Measurements from ENCODE around the gene ARF5.
"Not testable (repeated sequence)": the region's sequence is repeated elsewhere in the genome, so short reads cannot be mapped to it uniquely, and the experiment has no call there.

Gene ARF5

DNA sequence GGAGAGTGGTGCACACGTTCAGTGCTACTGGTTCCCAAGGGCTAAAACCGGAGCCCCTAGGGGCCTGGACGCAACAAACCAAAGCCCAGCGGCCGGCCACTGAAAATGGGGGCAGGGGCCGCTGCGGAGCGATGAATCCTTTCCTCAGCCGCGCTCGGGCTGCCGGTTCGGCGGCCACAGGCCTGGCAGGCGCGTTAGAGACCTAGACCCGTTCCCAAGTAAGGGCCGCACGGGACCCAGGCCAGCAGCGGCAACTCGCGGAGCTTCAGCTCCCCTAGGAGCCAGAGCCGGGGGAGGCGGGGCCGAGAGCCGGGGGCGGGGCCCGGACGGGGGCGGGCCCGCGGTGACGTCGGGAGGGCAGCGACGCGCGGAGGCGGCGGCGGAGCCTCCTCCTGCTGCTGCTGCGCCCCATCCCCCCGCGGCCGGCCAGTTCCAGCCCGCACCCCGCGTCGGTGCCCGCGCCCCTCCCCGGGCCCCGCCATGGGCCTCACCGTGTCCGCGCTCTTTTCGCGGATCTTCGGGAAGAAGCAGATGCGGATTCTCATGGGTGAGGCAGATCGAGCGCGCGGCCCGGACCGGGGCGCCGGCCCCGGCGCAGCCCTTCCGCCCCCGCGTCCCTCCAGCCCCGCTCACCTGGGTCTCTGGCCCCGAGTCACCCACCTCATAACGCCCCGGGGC lies at the start of gene ARF5:
Gene ARF5, plus strand, starts transcription at position 393 of the 678 bp plus-strand sequence. Its CDS starts 88 bp downstream, at position 481.
- DNase-seq (ENCODE audit: extremely low spot score, insufficient read length, low read depth), result peak; percentile 90
- peak; percentile 21 for FAIRE-seq

DNA sequence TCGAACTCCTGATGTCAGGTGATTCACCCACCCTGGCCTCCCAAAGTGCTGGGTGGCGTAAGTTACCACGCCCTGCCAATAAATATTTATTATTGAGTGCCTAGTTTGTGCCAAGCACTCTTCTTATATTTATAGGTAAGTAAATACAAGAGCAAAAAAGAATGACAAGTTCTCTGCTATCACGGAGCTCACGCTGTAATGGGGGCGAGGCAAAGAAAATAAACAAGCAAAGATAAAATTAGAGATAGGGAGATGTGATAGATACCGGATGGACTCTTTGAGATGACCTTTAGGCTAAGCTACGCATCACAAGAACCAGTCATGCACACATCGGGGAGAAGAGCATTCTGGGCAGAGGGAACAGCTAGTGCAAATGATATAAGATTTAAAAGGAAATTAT lies 49.1 kb upstream of the ARF5 start:
- FAIRE-seq (no peak), DNase-seq (ENCODE audit: extremely low spot score, insufficient read length, low read depth) (no peak)

DNA sequence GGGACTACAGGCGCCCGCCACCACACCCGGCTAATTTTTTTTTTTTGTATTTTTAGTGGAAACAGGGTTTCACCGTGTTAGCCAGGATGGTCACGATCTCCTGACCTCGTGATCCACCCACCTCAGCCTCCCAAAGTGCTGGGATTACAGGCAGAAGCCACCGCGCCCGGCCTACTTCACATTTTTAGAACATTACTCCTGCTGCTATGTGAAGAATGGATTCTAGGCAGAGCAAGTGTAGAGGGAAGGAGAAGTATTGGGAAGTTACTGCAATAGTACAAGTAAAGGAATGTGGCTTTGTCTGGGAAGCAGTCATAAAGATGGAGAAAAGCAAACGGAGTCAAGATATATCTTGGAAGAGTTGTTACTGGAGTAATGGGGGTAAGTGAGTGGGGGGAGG lies 47.8 kb upstream of the ARF5 start:
- DNase-seq (ENCODE audit: extremely low spot score, insufficient read length, low read depth); FAIRE-seq: not testable (repeated sequence)

DNA sequence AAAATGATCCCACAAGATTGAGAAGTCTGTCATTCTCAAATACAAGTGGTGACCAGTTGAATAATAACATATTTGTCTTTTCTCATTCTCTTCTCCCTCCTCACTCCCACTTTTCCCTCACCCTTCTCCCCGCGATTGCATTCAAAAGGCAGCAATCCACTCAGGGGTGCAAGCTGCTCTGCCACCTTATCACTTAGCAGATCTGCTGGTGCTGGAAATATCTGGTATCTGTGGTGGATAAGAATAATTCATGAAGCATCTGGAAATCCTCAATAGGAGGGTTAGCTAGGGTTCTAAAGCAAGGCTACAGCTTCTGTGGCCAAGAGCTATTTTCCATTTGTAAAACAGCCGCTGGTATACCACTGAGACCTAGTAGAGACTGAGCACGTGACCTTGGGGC lies 46.7 kb upstream of the ARF5 start:
- no peak for DNase-seq (ENCODE audit: extremely low spot score, insufficient read length, low read depth)
- no peak for FAIRE-seq

DNA sequence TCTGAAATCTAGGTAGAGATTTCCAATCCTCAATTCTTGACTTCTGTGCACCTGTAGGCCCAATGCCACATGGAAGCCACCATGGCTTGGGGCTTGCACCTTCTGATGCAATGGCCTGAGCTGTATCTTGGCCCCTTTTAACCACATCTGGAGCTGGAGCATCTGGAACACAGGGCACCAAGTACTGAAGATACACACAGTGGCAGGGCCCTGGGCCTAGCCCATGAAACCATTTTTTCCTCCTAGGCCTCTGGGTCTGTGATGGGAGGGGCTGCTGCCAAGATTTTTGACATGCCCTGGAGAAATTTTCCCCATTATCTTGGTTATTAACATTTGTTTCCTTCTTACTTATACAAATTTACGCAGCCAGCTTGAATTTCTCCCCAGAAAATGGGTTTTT lies 41.9 kb upstream of the ARF5 start:
- DNase-seq (ENCODE audit: extremely low spot score, insufficient read length, low read depth) (no peak), FAIRE-seq (no peak)

DNA sequence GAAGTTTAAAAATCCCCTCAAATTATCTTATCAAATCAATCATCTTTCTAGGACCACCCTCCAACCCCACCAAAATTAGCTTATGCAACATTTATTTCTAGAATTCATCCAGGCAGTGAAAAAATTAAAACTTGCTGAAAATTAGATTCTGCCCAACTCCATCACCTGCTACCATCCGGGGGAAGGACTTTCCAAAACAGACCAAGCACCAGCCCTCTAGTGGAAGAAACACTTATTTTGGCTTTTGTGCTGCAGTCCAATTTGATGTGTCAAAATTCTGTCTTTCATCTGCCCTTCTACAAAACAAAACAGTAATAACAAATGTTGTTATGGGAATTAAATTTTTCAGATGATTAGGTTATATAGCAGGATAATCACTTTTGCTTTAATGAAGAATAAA lies 38.0 kb upstream of the ARF5 start:
- no peak for DNase-seq (ENCODE audit: extremely low spot score, insufficient read length, low read depth)
- no peak for FAIRE-seq

DNA sequence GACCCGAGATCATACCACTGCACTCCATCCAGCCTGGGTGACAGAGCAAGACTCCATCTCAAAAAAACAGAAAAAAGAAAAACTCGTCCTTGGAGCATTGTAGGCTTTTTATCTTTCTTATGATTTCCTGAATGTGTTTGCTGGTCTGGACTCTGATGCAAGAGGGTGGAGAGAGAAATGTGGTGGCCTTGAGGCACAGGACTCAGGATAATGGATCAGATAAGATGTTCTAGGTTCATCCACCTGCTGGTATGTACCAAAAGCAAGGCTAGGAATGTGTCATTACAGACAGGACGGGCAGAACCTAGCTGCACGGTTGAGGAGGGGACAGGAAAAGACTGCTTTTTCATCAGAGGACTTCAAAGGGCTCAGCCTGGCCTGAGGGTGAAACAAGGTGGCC lies 36.3 kb upstream of the ARF5 start:
- FAIRE-seq (no peak), DNase-seq (ENCODE audit: extremely low spot score, insufficient read length, low read depth) (no peak)

DNA sequence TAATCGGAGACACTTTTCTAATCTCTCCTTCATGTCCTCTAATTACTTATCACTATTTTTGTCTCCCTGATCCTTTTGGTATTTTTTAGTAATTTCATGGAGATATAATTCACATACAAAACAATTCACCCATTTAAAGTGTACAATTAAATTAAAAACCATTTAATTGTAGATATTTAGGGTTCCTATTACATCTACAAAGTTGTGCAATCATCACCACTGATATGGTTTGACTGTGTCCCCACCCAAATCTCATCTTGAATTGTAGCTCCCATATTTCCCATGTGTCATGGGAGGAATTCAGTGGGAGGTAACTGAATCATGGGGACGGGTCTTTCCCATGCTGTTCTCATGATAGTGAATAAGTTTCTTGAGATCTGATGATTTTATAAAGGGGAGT lies 31.8 kb upstream of the ARF5 start:
- DNase-seq (ENCODE audit: extremely low spot score, insufficient read length, low read depth) (no peak), FAIRE-seq (no peak)

DNA sequence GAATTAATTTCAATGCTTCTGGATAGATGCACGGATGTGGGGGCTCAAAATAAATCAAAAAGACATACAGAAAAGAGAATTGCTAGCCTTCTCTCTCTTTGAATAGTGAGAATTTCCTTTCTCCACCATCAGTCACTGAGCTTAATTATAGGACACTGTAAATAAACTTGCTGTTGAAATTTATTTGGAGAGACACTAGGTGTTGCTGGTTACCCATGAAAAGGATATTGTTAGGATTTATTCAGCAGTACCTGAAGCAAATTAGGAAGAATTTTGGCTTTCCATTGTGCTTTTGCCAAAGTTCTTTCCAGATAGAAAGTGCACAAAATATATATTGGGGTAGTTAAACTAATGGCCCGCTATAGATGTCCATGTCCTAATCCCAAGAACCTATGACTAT lies 30.4 kb upstream of the ARF5 start:
- FAIRE-seq, result no peak
- no peak for DNase-seq (ENCODE audit: extremely low spot score, insufficient read length, low read depth)

DNA sequence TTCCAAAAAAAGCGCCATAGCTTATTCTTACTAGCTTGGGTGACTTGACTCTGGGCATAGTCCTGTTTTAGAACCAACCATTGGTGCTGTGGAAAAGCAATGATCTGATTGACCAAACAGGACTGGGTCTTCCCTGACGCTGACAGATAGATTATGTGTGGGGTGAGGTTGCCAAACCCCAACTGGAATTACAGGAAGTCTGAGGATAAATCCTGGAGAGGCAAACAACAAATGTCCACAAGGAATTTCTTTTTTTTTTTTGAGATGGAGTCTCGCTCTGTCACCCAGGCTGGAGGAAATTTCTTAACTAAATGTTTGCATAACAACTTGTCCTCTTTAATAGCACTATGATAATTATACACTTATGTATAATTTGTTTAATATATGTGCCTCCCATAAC lies 22.0 kb upstream of the ARF5 start:
- FAIRE-seq (no peak), DNase-seq (ENCODE audit: extremely low spot score, insufficient read length, low read depth) (no peak)

DNA sequence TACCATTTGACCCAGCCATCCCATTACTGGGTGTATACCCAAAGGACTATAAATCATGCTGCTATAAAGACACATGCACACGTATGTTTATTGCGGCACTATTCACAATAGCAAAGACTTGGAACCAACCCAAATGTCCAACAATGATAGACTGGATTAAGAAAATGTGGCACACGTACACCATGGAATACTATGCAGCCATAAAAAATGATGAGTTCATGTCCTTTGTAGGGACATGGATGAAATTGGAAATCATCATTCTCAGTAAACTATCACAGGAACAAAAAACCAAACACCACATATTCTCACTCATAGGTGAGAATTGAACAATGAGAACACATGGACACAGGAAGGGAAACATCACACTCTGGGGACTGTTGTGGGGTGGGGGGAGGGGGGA lies 20.2 kb upstream of the ARF5 start:
- FAIRE-seq; DNase-seq (ENCODE audit: extremely low spot score, insufficient read length, low read depth): not testable (repeated sequence)

DNA sequence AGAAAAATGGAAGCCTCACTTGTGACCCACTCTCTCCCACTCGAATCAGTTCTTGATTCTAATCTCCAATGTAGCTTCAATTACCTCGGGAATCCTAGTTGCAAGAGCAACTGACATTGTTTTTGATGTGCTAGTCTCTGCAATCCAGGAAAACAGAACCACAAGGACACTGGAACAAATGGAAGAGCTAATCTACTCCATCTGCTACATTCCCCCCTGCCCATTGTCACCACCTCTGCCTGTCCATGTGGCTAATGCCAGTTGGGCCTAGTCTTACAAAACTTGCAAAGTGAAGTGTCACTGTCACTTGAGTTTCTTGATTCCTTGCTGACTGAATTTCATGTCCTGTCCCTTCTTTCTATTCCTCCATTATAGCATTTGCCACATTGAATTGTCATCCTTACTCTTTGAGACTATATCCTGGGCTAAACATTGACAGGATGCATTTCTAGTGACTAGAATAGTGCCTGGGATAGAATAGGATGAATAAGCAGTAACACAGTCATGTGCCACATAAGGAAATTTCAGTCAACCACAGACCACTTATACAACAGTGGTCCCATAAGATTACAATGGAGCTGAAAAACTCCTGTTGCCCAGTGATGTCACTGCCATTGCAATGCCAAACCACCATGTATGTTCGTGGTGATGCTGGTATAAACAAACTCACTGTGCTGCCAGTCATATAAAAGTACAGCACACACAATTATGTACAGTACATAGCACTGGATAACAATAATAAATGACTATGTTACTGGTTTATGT lies 16.3 kb upstream of the ARF5 start:
- DNase-seq (ENCODE audit: extremely low spot score, insufficient read length, low read depth), result no peak
- no peak for FAIRE-seq

DNA sequence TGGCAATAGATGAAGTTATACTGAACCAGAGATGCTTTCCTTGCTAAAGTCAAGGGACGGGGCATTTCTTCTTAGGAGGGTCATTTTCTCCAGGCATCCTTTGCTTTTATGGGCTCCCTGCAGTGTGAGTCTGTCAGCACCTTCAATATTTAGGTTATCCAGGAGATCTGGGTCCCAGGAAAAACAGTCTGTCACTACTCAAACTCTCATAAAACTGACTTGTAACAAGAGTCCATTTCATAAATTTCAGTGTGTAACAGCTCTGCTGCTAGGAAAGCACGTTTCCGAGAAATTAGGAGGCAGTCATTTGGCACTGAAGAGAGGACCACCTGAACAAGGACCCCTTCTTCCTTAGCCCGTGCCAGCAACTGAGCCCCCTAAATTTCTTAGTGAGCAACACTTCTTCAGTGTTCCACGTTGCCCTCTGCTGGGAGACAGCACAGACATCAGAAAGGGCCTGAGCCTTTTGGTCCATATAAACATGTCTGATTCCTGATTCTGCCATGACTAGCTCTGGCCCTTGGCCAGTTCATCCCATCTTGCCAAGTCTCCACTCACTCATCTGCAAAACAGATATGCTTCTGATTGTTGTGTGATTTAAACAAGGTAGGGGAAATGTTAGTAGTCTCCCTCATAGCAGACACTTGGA lies 10.1 kb upstream of the ARF5 start:
- DNase-seq (ENCODE audit: extremely low spot score, insufficient read length, low read depth) (no peak), FAIRE-seq (no peak)

DNA sequence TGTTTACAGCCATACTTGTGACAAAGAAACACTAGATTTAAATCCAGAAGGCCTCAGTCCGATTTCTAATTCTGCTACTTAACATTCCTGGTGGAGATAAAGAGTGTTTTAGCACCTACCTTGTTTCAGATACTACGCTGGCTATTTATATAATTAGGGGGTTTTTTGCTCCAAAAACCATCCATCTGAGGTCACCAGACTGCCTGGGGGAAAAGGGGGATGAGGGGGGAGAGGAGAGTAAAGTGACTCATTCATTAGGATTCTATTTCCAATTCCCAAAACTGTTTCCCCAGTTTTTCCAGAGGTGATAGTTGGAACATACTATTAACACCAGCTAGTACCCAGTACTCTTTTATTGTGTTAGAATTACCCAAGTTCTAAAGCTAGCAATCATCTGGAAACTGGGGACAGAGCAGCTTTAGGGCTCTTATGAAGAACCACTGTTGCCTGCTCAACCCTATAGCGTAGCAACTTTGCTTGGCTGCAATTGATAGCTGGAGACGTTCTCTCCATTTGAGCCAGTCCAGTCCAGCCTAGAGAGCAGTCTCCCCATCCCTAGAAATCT lies 9.4 kb upstream of the ARF5 start:
- DNase-seq (ENCODE audit: extremely low spot score, insufficient read length, low read depth) (no peak), FAIRE-seq (no peak)

DNA sequence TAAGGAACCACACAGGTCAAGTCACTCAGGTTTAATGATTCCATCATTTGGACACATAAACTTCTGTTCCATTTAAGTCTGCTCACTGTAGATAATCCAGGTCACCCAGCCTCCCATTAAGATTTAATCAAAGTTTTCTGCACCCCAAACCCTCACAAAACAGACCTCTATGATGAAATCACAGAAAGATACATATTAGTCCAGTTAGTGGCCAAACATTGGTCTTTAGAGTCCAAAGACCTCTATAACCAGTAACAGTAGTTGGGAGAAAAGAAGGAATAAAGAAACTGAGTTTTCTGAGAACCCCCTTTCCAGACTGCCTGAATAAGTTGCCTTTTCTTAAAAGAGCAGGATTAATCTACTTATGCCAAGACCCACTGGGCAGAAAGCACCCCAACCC lies 7.6 kb upstream of the ARF5 start:
- no peak for DNase-seq (ENCODE audit: extremely low spot score, insufficient read length, low read depth)
- FAIRE-seq, result no peak

DNA sequence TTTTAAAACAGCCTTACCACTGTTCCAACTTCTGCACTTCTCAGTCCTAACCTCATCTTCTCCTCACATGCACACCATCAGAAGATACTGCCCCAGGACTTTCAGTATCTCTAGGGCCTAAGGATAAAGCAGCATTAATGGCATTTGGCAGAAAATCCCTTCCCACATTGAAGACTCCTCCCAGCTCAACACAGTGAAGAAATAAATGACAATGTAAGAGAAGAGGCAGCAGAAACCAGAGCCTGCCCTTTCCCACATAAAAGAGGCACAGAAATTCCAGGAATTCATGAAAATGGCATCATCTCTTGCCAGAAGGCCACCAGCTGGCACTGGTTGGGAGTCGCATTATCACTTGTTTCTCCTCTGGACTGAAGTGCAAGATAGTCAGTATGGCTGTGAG lies 6.5 kb upstream of the ARF5 start:
- DNase-seq (ENCODE audit: extremely low spot score, insufficient read length, low read depth) (no peak), FAIRE-seq (no peak)

DNA sequence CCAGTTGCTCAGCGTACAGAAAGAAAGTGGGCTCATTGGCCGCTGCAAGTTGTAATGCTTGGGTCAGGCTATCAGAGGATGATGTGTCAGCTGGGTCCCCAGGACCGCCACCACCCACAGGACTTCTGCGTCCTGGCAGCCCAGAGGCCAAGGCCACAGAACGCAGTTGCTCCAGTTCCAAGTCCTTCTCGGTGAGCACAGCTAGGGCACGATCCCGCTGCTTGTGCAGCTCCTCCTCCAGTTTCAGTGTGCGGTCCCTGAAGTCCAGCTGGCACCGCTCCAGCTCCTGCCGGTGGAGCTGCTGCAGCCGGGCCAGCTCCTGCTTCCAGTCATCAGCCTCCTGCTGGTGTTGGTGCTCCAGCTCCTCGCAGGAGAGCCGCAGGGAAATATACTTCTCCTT lies 5.8 kb upstream of the ARF5 start:
- FAIRE-seq (no peak), DNase-seq (ENCODE audit: extremely low spot score, insufficient read length, low read depth) (no peak)

DNA sequence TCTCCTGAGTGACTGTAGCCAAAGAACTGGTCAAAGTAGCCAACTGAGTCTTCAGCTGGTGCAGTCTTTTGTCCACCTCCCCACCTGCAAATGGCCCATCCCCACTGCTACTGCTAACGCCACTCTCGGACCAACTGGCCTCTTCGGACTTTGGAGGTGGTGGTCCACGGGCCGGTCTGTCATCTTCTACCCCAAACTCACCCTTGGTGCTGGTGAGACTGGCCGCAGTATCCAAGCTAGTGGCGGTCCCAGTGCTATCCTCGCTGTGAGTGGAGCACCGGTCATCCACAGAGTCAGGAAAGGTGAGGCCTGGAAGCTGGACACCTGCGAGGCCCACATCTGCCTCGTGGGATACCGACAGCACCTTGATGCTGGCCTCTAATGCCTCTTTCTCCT lies 3.6 kb upstream of the ARF5 start:
- no peak for FAIRE-seq
- no peak for DNase-seq (ENCODE audit: extremely low spot score, insufficient read length, low read depth)

DNA sequence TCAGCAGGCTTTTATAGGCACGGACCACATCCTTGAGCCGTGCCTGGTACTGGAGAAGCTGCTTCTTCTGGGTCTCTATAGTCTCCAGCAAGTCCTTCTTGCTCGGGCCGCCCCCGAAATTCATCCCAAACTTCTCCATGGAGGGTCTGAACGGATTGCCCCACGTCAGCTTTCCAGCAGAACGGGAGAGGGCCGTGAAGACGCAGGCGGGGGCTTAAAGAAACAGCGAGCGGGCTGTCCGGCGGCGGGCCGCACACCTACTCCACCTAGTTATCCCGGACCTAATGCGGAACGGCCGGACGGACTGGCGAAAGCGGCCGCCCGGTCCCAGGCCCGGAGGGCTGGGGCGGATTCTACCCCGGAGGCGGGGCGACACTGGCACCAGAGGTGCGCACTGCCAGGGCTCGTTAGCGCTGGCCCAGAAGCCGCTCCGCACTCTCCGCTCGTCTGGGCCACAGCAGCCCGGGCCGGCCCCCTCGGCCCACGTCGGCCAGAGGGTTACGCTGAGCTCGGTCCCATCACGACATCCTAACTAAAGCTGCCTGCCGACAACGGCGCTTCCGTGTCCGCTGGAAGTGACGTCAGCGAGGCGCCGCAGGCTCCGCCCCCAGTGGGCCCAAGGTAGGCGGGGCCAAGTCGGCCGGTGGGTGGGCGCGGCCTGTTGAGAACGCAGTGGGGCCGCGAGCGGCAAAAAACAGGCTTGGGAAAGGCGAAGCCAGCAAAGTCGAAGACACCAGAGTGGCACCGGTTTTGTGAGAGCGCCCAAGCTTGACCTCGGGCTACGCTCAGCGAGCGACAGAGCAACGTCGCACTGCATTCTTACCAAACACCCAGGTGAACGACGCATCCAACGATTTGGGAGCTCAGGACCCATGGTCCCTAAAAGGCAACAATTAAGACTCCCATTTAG lies 2.9 kb upstream of the ARF5 start, which contains the start of gene GCC1:
Gene GCC1, minus strand, starts transcription at position 553 of the 910 bp plus-strand sequence. Its CDS starts 414 bp downstream, at position 139.
- DNase-seq (ENCODE audit: extremely low spot score, insufficient read length, low read depth), result peak; percentile 81
- peak; percentile 86 for FAIRE-seq

DNA sequence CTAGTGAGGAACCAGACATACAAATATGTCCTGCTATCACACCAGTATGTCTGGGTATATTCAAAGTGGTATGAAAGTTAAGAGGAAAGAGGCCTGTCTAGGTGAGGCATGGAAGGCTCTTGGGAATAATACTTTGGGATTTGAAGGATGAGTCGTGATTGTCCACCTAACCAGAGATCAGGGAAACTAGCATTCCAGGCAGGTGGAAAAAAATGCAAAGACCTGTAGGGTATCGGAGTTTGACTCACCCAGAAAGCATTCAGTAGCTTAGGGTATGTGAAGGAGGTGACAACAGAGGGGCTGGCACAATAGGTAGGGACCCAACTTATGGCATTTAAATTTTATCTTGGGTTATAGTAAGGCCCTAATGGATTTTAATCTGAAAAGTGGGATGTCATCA lies 1.9 kb upstream of the ARF5 start:
- DNase-seq (ENCODE audit: extremely low spot score, insufficient read length, low read depth), result no peak
- FAIRE-seq, result no peak
